VCaP (cell line): ENCODE results near the gene BRS3.

Experiments used
- H3K27ac ChIP-seq: fragments of 450-650 bp; 2 replicates; pipeline ENCODE4 v1.5.1; 2017
- CTCF ChIP-seq: fragments of 450-650 bp; conservative IDR thresholded peaks from 2 replicates; pipeline ENCODE4 v1.5.1; 2017; ENCODE audit warnings: mild to moderate bottlenecking, moderate library complexity

Gene BRS3

GRCh38 chrX:136495043-136495442 lies 7.3 kb downstream of the BRS3 start:
- H3K27ac ChIP-seq = no peak overlapping the region
- TF ChIP-seq CTCF = no peak

GRCh38 chrX:136496186-136496763 lies 8.5 kb downstream of the BRS3 start:
- H3K27ac ChIP-seq = peak overlapping the region; percentile 91
- no peak for TF ChIP-seq CTCF

GRCh38 chrX:136496764-136497555 lies 9.2 kb downstream of the BRS3 start:
- TF ChIP-seq CTCF = no peak
- peak overlapping the region; percentile 91 for H3K27ac ChIP-seq

GRCh38 chrX:136497556-136498052 lies 9.9 kb downstream of the BRS3 start, which contains the start of gene HTATSF1:
TSS of gene HTATSF1 (plus strand) at chrX:136497592. CDS start at chrX:136497685, 93 bp downstream.
- TF ChIP-seq CTCF = no peak
- H3K27ac ChIP-seq = peak within 1 kb of the TSS; percentile 91

GRCh38 chrX:136519069-136519468 lies 31.3 kb downstream of the BRS3 start:
- TF ChIP-seq CTCF = no peak
- no peak overlapping the region for H3K27ac ChIP-seq

- peak overlapping the region; percentile 26 for H3K27ac ChIP-seq
- no peak for TF ChIP-seq CTCF
Measured at GRCh38 chrX:136523770-136524169, 36.0 kb downstream of the BRS3 start.

GRCh38 chrX:136525738-136526606 lies 38.2 kb downstream of the BRS3 start:
- no peak for TF ChIP-seq CTCF
- H3K27ac ChIP-seq = no peak overlapping the region
